ENCODE measurements around the gene MYO1E.

The MYO1E gene

DNA sequence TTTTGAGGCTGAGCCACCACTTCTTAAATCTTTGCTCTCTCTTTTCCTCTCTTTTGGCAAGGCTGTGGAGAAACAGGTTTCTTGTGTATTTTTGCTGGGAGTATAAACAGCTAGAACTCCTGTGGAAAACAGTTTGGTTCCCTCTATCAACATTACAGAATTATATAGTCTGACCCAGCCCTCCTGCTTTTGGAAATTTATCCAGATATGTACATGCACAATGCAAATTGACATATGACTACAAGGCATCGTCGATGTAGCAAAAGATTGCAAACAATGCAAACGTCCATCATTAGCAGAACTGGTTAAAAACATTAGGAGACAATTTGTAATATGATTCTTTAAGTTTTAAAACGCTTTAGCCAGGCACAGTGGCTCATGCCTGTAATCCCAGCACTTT, 12.5 kb upstream of the MYO1E start:
- DNase-seq: no peak

DNA sequence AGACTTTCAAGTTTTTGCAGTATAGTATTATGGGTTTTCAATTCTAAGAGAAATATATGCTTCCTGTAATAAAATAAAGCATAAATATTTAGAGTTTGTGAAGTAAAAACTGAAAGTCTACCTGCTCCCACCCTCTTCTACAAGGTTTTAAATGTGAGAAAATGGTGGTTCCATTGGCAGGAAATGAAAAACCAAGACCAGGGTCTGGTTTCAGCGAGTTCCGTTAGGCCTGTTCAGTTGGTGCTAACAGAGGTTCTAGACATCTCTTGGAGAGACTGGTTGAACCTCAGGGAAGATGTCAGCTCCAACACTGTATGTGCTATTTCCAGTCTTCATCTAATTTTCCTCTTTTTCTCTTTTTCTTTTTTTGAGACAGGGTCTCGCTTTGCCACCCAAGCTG, 11.8 kb upstream of the MYO1E start:
- no peak for DNase-seq

DNA sequence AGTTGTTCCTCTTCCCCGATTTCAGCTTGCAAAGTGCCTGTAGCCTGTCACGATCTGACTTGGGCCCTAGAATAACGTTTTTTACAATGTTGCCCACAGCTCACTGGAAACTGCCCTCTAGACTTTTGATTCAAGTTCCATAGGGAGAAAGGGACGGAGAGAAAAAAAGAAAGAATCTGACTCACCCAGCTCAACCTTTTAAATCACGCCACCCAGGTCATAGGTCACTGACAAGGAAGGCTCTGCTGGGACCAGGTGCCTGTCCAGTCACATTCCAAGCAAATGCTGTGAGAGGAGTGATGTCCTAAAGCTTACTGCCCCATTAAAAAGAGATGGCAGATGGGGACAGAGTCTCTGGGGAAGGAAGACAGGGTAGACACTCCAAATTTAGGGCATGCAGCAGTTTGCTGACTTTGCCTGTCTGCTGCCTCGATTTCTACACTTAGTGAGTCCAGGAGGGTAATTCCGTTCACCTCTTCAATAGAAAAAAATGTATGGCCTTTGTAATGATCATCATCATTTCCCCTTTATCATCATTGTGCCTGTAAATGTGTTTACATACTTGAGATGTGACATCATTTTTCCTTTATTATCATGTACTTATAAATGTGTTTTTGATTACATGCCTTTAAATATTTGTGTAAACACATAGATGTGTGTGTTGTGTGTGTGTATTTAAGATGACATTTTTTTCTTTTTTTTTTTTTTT, 8.4 kb upstream of the MYO1E start:
- DNase-seq: no peak

DNA sequence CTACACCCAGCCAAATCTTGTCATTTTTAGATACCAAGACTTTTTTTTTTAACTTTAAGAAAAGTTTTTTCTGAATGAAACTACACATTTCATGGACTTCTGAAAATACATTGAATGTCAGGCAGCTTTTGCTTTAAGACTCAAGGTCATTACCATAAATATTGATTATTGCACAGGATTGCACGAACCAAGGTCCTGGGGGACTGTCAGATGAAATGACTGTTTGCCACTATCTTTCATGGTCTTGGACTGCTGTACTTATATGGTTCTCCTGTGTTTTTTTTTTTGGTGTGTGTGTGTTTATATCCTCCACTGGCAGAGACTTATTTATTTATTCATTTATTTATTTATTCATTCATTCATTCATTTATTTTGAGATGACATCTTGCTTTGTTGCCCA, 6.9 kb upstream of the MYO1E start:
- DNase-seq: no peak

DNA sequence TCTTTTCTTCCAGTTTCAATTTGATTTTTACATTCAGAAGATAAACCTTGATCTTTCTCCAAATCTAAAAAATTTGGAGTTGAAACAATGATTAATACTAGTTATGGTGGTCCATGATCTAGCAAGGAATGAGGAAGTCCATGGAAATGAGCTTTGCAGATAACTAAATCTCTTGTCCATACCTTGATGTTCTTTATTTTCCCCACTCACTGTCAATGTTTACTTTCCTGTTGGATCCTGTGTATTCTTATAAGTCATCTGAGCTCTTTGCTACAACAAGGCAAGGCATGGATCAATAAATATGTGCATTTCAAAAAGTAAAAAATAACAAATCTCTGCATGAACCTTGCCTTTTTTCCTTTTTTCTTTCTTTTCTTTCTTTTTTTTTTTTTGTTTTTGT, 6.2 kb upstream of the MYO1E start:
- DNase-seq: no peak

DNA sequence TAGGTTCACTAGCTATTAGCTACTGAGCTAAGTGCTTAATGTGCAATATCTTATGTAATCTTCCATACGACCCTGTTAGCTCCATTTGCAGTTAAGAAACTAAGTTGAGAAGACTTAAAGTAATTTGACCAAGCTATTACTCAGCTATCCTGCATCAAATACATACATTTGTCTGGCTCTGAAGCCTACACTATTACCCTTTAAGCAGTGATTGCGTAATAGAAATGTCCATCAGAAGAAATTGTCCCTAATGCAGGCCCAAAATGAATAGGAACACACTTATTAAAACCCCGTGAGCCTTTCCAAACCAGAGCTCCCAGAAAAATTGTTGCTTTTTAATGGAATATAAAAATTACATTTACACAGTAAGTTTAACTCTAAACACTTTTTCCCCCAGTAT, 5.3 kb upstream of the MYO1E start:
- no peak for DNase-seq

DNA sequence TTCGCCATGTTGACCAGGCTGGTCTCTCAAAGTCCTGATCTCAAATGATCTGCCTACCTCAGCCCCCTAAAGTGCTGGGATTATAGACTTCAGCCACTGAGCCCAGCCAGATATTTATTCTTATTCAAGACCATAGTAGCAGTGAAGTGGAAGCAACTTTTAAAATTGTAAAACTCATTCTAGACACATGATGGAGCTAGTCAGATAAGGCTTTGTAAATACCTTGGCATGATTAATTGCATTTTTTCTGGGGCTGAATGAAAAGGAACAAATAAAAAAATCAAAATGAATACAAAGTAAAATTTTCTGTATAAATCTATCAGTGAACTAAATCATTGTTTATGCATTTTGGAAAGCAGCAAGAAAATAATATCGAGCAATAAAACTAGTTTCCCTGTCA, 4.1 kb upstream of the MYO1E start:
- DNase-seq: no peak

DNA sequence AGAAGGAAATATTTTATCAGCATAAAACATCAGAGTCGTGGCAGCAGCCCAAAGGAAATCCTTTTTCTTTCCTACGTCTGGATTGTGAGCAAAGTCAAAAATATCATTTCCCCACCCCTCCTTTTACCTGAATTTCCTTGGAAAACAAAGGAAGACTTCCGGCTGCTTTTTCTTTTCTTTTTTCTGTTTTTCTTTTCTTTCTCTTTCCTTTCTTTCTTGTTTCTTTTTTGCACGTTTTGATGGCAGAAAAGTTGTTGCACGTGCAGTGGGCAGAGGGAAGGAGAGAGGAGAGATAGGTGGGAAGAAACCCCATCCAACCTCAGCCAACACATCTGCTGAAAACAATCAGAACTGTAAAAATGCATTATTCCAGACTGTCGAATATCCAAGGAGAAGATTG, 544 bp upstream of the MYO1E start:
- no peak for DNase-seq

DNA sequence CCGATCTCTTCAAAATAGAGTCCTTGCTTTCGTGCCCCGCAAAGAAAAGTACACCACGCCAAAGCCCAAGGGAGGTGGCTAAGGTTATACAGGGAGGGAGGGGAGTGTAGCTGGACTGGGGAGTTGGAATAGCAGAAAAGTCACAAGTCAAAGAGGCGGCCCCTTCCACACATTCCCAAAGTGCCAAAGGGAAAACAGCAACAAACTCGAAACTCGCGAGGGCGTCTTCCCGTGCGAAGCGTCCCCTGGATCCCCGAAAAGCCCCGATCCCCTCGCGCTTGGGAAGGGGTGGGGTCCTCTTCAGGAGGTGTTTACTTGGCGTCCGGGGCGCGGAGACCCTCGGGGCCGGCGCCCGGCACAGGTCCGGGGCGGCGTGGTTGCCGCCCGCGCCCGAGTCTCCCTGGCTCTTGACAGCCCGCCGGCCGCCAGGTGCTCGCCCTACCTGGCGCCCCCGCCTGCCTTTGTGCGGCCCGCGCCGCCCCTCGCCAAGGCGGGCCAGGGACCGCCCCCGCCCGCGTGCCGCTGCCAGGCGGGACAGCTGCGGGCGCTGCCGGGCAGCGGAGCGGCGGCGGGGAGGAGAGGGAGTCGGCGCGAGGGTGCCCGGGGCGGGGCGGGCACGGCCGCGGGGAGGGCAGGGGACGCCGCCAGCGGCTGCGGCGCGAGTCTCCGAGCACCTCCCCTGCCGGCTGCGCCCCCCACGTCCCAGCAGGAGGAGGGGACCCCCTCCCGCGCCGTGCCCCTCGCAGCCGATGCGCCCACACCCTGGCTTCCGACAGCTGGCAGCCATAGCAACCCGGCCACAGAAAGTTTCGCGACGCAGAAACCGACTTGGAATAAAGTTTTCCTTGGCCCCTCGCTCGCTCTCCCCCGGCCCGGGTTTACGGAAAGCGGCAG, 966 bp downstream of the MYO1E start:
- no peak for DNase-seq

DNA sequence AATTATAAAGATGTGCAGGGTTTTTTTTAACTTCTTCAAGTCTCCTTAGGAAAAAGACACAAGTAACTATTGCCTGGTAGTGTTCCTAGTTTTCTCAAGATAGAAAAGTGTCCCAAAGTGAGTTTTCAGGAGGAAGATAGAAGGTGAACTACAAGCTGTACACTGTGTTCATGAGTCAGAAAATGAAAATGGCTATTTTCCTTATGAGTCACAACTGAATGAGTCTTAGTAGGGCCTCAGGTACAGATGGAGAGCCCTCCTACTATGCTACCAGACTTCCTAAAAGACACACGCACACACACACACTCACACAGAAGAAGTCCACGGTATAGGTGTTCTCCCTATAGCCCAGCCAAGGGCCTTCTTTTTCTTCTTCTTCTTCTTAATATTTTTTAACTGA, 3.1 kb downstream of the MYO1E start:
- DNase-seq: no peak

DNA sequence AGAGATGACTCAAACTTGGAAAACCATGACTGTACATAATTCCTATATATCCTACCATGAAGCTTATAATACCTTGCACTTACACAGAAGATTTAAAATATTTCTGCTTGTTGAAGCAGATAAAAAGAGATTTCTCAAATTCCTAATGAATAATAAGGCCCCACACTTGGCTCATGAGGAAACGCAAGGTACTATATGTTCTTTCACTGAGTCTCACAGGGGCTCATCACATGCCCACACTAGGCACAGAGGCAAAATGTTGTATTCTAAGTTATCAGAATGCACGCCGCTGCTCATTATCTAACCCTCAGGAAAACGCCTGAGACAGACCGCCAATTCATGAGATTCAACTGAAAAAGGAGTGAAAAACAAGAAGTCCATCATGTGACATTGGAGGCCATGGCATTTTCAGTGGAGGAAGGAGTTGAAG, 5.6 kb downstream of the MYO1E start:
- no peak for DNase-seq

DNA sequence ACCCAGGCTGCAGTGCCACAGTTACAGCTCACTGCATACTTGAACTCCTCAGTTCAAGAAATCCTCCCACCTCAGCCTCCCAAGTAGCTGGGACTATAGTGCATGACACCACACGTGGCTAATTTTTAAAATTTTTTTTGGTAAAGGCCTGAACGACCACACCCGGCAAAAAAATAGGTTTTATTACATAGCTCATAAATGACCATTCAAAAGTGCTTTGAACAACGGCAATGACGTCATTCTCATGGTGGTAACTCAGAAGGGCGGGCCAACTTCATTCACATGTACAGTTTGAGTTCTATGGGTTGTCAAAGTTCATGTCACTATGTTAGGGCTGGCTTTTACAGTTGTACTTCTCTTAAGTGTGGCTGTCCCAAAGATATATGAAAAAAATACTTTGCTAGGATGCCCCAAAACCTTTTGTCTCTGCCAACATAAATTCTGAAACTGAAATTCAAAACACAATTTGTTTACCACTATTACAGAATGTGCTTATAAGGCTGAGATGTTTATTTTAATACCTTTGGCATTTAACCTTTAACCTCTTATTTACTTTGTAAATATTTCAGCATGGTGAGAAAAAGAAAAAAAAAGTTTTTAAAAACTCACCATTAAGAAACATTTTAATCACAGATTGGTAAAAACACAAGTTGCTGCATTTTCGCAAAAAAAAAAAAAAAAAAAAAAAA, 6.2 kb downstream of the MYO1E start:
- DNase-seq: no peak

DNA sequence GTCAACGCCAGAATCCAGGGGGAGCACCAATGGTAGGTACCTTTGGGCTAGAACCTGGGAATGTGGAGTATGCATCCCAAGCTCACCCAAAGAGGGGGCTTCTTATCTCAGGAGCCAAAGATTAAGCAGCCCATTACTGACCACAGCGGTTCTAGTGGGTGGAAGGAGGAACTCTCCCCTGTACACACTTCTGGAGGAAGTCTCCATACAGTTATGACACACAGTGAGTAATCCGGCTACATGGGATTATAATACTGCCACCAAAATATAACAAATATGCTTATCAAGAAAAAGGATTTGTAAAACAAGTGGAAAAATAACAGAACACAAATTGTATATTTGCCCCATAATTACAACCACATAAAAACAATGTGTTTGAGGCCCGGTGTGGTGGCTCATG, 8.4 kb downstream of the MYO1E start:
- DNase-seq: no peak

DNA sequence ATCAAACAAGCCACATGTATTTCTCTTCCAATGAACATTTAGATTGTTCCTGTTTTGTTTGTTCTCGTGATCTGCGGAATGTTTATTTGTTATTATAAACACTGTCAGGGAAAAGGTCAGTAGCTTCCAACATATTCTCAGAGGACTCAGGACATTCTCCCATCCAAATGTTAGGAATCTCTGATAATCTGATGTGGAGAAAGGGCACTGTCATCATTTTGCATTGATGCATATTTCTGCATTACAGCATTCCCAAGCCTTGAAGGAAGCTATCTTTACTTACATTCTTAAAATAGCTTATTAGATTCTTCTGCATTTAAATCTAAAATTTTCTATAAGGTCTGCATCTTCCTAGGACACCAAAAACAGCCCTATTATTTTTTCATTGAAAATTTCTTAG, 10.3 kb downstream of the MYO1E start:
- DNase-seq: no peak

DNA sequence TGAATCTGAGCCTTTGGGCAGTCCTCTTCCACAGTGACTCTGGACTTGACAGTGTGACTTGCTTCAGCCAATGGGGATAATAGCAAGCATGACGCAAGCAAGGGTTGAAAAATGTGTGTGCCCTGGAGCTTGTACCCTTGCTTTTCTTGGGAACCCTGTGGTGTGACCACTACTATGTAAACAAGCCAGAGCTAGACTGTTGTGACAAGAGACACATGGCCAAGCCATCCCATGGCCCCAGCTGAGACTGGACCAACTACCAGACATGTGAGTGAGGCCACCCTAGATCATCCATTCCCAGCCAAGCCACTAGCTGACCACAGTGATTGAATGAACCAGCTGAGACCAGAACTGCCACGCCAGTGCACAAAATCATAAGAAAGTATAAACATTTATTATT, 11.8 kb downstream of the MYO1E start:
- no peak for DNase-seq

DNA sequence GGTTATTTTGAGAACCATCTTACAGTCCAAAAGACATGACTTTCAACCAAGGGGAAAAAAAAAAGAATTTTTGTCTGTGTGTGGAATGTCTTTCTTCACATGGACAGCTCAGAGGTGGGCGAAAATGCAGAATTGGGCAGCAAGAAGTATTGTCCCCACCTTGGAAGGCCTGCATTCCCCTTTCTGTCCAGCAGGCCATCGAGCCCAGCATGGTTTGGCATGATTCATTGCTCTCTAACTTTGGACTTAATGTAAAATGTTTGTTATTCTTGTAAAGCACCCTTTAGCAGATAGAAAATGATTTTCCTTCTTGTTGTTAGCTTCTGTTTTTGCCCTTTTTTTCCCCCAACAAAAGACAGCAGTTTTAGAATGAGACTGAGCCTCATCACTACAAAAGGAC, 12.4 kb downstream of the MYO1E start:
- no peak for DNase-seq

DNA sequence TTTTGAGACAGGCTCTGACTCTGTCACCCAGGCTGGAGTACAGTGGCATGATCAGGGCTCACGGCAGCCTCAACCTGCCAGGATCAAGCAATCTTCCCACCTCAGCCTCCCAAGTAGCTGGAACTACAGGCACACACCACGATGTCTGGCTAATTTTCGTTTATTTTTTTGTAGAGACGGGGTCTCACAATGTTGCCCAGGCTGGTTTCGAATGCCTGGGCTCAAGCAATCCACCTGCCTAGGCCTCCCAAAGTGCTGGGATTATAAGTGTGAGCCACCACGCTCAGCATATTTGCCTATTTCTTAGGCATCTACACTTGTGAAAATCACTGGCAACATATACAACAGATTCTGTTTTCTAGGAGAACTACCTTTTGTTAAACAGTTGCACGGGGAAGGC, 16.9 kb downstream of the MYO1E start:
- DNase-seq: no peak

DNA sequence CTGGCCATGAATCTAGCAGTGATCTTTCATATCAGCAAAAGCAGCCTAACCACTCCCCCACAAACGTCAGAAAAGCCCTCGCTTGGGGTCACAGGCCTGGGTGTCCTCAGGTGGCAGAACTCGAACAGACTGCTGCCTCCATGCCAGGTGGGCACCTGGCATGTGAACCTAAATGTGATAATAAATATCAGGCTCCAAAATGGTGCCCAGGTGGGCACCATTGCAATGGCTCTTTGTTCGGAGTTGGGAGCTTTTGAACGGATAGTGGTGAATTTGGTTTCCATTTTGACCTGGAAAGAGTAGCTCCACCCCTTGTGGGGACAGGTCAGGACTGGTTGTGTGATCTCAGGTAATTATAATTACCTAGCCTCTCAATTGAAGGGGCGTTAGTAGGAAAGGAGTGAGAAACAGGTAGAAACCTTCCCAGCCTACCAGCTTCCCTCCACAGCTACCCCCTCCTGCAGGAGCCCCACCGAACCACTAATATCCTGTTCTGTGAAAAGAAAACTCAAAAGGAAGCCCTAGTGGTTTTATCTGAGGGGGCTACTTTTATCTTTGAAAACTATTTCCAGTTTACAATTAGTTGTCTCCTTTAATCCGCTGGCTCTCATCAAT, 18.1 kb downstream of the MYO1E start:
- no peak for DNase-seq

DNA sequence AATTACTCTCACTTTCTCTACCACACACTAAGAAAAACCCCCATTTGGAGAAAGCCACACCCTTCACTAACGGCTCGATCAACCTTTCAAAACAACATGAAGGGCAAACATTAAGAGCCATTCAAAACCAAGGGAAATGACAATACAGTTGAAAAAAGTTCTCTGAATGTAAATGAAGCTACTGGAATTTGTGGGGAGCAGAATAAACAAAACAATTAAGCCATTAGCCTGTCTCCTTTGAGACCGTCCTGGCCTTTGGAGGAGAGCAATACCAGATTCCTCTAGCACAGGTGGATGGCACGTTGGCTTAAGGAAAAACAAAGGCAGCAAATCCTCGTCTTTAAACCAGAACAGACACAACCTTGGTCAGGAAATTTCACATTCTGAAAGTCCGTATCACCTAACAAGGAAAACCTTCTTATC, 18.7 kb downstream of the MYO1E start:
- no peak for DNase-seq

DNA sequence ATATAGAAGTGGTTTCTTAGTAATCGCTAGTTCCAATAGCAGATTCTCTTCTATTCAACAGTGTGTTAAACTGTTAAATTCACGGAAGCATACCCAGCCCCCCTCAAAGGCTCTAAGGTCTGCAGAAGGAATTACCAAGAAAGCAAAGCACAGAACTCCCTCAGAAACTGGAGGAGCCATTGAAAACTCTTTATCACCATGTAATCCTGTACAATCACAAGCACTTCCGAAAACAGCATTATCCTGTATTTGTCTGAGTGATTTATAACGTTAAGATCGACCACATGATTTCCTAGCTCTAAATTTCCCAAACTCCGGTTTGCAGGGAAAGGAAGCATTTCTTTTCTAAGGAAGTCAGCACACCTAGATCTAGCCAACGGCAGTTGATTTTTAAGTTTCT, 20.0 kb downstream of the MYO1E start:
- no peak for DNase-seq

DNA sequence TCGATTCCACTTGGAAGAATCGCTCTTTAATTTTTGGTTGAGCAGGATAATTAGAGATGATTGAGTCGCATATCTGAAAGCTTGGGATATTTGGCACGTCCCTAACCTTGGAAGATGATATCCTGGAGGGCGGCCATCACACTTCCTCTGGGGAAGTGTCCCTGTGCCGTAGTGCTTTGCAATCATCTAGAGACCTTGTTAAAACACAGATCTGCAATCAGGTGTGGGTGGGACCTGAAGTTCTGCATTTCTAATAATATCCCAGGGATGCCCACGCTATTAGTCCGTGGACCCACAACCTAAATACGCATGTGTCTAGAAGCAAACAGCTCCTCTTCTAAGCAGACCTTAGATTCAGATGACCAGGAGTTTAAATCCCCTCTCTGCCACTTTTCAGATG, 20.5 kb downstream of the MYO1E start:
- no peak for DNase-seq

DNA sequence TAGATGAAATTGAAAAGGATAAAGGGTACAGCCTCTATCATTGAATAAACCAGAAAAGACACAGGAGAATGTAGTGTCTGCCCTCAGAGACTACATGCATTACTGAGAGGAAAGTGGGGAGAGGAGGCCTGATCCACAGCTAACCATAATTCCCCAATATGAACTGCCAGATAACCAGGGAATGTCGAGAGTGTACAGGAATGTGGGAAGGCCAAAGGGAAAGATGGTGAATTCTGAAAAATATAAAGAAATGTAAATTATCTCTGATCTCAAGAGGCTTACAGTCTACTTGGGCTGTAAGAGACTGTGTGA, 22.3 kb downstream of the MYO1E start:
- DNase-seq: no peak

DNA sequence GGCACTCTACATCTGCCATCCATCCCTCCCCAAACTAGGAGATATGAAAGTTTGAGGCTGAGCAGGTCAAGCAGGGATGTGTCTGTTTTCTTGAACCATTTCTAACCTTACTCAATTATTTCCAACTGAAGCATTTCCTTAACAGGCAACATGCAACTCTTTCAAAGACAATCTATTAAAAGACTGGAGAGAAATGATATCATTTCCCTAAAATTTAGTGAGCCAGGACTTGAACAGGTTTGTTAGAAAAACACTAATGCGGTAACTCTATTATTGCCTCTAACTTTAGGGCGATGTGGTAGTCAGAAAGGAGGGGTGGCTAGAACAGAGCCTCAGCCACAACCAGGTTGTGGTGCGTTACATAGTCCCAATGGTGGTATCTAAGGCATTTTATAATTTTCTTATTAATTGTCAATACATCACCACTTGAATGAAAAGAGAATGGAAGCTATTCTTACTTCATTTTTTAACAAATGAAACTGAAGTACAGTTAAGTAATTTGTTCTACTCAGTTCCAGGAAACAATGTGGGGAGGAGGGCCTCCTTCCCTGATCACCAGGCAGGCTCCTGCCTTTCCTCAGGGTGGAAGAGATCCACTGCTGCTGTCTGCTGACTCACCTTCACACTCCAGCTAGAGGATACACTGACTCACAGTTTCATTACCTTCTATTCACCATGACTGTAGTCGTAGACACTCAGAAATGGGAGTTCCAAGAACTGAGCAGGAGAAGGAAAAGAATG, 22.8 kb downstream of the MYO1E start:
- no peak for DNase-seq

All from effector CD4-positive, alpha-beta T cell (primary cell).